ENCODE results near the gene STON2. TPM values are rescaled to one million over a fixed set of nuclear protein-coding genes. Genes with fewer than 3 reads are reported as not detected.

Gene STON2
- total and polyA plus RNA-seq, 4 donors = 1.9 to 30.0 (median 7.3) TPM

DNA sequence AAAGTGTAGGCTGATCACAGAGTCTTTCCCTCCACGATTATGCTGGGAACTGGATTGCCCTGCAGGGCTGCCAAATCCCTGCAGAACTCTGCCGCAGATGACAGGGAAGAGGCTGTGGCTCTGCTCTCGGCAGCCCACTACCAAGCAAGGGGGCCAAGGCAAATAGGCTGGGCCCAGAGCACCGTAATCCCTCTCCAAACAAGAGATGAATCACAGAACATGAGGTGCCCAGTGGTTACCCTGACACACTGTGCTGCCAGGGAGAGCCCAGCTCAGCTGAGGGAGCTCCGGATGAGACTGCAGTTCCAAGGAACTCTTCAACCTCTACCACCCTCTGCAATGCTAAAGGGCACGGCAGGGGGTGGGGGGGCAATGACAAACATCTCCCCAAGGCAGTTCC, 33.9 kb downstream of the STON2 start:
- no peak overlapping the region for H3K9ac ChIP-seq (ENCODE audit: low read depth in 1 of 2, low read length in 2 of 2)
- H3K36me3 ChIP-seq (ENCODE audit: control insufficient read depth in 4 of 4, insufficient read depth in 3 of 4, low read depth in 1 of 4, low read length in 3 of 4) = peaks cover 0 to 2% (median 0%) of the 10 kb centered on the region in 4 donors
- H3K27me3 ChIP-seq (ENCODE audit: control insufficient read depth in 4 of 4, insufficient read depth in 4 of 4, low read length in 3 of 4) = no peaks in the 10 kb centered on the region
- no peak for TF ChIP-seq RAD21 (IDR thresholded peaks at IDR 0.05)
- TF ChIP-seq JUND (IDR thresholded peaks at IDR 0.05) = no peak
- no peak for TF ChIP-seq FOXA2 (IDR thresholded peaks at IDR 0.05)
- TF ChIP-seq HNF4A (conservative IDR thresholded peaks at IDR 0.05) = no peak
- TF ChIP-seq REST (IDR thresholded peaks at IDR 0.05) = no peak
- no peak for TF ChIP-seq NR2F2 (IDR thresholded peaks at IDR 0.05)
- TF ChIP-seq FOXA1 (IDR thresholded peaks at IDR 0.05) = no peak
- TF ChIP-seq MAX (IDR thresholded peaks at IDR 0.05) = no peak
- no peak for TF ChIP-seq YY1 (IDR thresholded peaks at IDR 0.05)
- TF ChIP-seq, protein P1, sequence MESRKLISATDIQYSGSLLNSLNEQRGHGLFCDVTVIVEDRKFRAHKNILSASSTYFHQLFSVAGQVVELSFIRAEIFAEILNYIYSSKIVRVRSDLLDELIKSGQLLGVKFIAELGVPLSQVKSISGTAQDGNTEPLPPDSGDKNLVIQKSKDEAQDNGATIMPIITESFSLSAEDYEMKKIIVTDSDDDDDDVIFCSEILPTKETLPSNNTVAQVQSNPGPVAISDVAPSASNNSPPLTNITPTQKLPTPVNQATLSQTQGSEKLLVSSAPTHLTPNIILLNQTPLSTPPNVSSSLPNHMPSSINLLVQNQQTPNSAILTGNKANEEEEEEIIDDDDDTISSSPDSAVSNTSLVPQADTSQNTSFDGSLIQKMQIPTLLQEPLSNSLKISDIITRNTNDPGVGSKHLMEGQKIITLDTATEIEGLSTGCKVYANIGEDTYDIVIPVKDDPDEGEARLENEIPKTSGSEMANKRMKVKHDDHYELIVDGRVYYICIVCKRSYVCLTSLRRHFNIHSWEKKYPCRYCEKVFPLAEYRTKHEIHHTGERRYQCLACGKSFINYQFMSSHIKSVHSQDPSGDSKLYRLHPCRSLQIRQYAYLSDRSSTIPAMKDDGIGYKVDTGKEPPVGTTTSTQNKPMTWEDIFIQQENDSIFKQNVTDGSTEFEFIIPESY (IDR thresholded peaks at IDR 0.05) = no peak
- H3K4me3 ChIP-seq (ENCODE audit: low read depth in 1 of 3, low read length in 3 of 3) = no peak overlapping the region
- no peak for DNase-seq (ENCODE audit: low spot score)
- H3K27ac ChIP-seq (ENCODE audit: low read depth in 1 of 2, low read length in 2 of 2) = no peak overlapping the region
- WGBS = 73% methylated on average over 6 of the region's 6 CpGs
- H3K9me3 ChIP-seq (ENCODE audit: control insufficient read depth in 4 of 4, low read length in 3 of 4) = no peaks in the 10 kb centered on the region
- H3K4me1 ChIP-seq (ENCODE audit: control insufficient read depth in 4 of 4, insufficient read depth in 4 of 4, low read length in 3 of 4) = no peaks in the 10 kb centered on the region

GRCh38 chr14:81363746-81364378, 36.3 kb downstream of the STON2 start:
- WGBS = 82% methylated on average over 4 of the region's 4 CpGs
- H3K27ac ChIP-seq (ENCODE audit: low read depth in 1 of 2, low read length in 2 of 2) = no peak overlapping the region

More at GRCh38 chr14:81363746-81364378, 36.3 kb downstream of the STON2 start:
- H3K36me3 ChIP-seq (ENCODE audit: control insufficient read depth in 4 of 4, insufficient read depth in 3 of 4, low read depth in 1 of 4, low read length in 3 of 4) = no peaks in the 10 kb centered on the region
- no peaks in the 10 kb centered on the region for H3K4me1 ChIP-seq (ENCODE audit: control insufficient read depth in 4 of 4, insufficient read depth in 4 of 4, low read length in 3 of 4)
- no peaks in the 10 kb centered on the region for H3K9me3 ChIP-seq (ENCODE audit: control insufficient read depth in 4 of 4, low read length in 3 of 4)
- no peak overlapping the region for H3K4me3 ChIP-seq (ENCODE audit: low read depth in 1 of 3, low read length in 3 of 3)
- no peaks in the 10 kb centered on the region for H3K27me3 ChIP-seq (ENCODE audit: control insufficient read depth in 4 of 4, insufficient read depth in 4 of 4, low read length in 3 of 4)
- DNase-seq (ENCODE audit: low spot score) = no peak
- H3K9ac ChIP-seq (ENCODE audit: low read depth in 1 of 2, low read length in 2 of 2) = no peak overlapping the region
- TF ChIP-seq MAX (IDR thresholded peaks at IDR 0.05) = no peak
- no peak for TF ChIP-seq GABPA (IDR thresholded peaks at IDR 0.05 in 1 of 2, conservative IDR thresholded peaks at IDR 0.05 in 1 of 2)
- TF ChIP-seq SP1 (IDR thresholded peaks at IDR 0.05) = no peak
- no peak for TF ChIP-seq JUND (IDR thresholded peaks at IDR 0.05)
- no peak for TF ChIP-seq FOXA2 (IDR thresholded peaks at IDR 0.05)
- no peak for TF ChIP-seq TAF1 (conservative IDR thresholded peaks at IDR 0.05)
- TF ChIP-seq HNF4G (IDR thresholded peaks at IDR 0.05) = no peak
- TF ChIP-seq EGR1 (IDR thresholded peaks at IDR 0.05; ENCODE audit: low read depth in 2 of 2) = no peak
- no peak for TF ChIP-seq RXRA (IDR thresholded peaks at IDR 0.05)
- TF ChIP-seq YY1 (IDR thresholded peaks at IDR 0.05) = no peak
- TF ChIP-seq, protein P1 (IDR thresholded peaks at IDR 0.05) = no peak
